GM19328 (cell line): ENCODE data around the gene SLC6A5.
"Not testable (repeated sequence)": the region's sequence is repeated elsewhere in the genome, so short reads cannot be mapped to it uniquely, and the experiment has no call there.

Experiments used
- ATAC-seq: cut with Tn5 transposase; IDR thresholded peaks from one replicate; pipeline ENCODE4 v1.9.1; 2021; ENCODE audit warnings: mild to moderate bottlenecking, moderate library complexity; ENCODE audit not compliant: unreplicated experiment

The SLC6A5 gene

DNA sequence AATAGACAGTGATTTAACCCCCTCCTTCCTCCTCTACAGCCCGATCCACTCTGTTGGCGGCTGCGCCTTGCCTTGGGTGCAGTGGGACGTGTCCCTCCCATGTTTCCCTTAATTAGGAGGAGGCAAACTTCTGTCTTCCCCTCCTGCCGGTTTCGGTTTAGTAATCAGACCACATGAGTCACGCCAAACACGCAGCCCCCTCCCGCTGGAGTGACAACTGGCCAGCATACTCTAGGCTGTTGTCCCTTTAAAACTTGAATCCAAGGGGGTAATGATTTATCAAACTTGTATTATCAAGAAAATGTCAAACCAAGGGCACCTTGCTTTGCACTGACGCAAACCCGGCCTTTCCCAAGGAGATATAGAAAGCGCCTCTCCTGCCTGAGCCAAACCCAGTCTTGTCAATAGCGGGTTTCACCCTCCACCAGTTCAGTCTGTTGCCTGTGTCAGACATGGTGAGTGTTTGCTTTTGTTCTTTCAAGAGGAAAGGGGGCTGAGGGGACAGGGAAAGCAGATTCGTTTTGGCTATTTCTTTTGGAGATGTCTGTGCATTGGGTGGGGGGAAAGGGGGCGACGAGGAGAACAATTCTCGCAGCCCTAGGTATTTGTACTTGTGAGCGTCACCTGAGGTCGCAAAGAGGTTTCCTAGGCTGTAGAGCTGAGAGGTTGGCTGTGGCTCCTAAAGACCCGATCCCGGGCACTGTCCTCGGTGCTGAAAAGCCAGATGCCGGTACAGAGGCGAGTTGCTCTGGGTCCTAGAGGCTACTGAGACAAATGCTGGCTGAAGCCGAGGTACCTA is at the start of gene SLC6A5:
Gene SLC6A5 (plus strand): TSS at position 388 of the 799 bp plus-strand sequence. CDS start 65 bp downstream, at position 453.
- ATAC-seq = no peak

DNA sequence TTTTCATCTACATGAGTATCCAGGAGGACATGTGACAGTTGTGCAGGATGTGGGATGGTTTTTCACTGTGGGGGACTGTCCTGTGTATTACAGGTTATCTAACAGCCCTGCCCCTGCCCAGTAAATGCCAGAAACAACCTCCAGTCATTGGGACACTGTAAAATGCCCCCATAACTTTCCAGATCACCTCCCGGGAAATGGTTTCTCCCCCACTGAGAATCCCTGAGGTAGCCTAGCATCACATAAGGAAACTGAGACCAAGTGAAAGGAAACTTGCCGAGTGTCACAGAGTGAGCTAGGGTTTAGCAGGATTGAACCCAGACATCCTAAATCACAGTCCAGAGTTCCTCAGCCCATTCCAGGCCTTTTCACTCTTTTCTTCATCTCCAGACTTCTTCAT is 48.3 kb upstream of the SLC6A5 start:
- no peak for ATAC-seq

DNA sequence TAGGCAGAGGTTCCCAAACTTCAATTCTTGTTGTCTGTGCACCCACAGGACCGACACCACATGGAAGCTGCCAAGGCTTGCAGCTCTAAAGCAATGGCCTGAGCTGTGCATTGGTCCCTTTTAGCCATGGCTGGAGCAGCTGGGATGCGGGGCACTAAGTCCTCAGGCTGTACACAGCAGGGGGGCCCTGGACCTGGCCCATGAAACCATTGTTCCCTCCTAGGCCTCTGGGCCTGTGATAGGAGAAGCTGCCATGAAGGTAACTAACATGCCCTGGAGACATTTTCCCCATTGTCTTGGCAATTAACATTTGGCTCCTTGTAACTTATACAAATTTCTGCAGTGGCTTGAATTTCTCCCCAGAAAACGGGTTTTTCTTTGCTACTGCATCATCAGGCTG is 43.6 kb upstream of the SLC6A5 start:
- no peak for ATAC-seq

DNA sequence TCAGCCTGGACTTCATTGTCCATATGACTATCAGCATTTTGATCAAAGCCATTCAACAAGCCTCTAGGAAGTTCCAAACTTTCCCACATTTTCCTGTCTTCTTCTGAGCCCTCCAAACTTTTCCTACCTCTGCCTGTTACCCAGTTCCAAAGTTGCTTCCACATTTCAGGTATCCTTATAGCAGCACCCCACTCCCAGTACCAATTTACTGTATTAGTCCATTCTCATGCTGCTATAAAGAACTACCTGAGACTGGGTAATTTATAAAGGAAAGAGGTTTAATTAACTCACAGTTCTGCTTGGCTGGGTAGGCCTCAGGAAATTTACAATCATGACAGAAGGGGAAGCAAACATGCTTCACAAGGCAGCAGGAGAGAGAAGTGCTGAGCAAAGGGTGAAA is 43.0 kb upstream of the SLC6A5 start:
- not testable (repeated sequence) for ATAC-seq

DNA sequence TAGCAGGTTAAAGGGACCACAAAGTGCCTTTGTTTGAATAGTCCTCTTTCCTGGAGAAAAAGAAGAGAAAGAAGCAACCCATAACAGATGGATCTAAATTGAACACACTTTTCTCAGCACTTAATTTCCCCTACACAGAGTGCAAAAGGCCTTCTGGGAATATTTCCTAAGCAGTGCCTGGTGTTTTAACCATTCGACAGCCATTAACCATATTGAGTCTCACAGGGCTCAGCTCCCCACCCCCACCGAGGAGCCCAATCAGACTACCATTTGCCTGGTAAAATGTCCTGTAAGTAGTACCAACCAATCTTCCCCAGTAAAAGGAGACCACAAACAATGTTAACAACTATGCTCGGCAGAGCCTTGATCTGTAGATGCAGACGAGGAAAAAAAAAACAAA is 40.7 kb upstream of the SLC6A5 start:
- ATAC-seq = no peak

DNA sequence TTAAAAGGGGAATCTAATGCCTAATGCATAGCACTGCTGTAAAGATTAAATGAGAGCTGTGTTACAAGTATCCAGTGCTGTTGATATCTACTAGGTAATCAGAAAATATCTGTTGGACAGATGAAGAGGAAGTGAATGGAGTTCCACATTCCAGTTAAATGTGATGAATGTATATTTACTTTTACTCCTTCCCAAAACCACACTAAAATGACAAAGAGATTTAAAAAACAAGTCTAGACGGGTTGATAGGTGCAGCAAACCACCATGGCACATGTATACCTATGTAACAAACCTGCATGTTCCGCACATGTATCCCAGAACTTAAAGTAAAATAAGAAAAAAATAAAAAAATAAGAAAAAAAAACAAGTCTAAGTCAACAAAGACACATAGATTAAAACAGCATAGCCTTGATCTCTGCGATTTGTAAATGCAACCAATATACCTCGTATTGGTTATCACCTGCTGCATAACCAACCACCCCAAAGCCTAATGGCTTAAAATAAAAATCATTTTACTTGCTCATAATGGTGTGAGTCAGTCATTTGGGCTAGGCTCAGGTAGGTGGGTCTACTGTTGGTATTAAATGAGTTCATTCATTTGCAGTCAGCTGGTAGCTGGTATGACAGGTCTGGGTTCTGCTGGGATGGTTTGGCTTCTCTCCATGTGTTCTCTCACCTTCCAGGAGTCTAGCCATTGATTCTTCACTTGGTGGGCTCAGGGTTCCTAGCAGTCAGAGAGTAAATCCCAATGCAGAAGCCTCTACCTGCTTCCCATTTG is 39.7 kb upstream of the SLC6A5 start:
- ATAC-seq = no peak

DNA sequence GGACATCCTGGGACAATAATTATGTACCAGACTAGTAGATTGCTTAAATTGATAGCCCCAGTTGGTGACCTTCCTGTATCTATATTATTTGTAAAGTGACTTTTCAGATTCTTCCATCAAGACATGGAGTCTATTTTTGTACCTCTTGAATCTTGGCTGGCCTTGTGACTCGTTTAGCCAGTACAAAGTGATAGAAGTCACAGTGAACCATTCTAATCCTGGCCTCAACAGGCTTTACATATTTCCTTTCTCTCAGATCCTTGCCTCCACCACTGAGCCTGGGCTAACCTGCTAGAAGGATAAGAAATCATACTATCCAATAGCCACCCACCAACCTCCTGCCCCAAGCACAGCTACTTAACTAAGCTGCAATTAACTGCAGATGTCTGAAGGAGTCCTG is 37.5 kb upstream of the SLC6A5 start:
- no peak for ATAC-seq

DNA sequence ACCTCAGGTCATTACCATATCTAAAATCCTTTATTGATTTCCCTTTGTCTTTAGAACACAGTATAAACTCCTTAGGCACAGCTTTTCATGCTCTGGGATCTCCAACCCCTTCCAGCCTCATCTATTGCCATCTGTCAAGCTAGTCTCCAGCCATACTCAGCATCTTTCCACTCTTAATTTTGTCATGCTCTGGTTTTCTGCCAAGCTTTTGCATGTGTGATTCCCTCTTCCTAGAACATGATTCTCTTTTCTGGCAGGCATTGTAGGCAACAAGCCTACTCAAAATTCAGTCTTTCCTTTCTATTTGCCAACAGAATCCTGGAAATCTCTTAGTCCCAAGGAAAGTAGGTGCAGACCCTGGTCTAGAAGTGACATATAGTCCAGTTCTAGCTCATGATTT is 35.5 kb upstream of the SLC6A5 start:
- ATAC-seq = no peak

DNA sequence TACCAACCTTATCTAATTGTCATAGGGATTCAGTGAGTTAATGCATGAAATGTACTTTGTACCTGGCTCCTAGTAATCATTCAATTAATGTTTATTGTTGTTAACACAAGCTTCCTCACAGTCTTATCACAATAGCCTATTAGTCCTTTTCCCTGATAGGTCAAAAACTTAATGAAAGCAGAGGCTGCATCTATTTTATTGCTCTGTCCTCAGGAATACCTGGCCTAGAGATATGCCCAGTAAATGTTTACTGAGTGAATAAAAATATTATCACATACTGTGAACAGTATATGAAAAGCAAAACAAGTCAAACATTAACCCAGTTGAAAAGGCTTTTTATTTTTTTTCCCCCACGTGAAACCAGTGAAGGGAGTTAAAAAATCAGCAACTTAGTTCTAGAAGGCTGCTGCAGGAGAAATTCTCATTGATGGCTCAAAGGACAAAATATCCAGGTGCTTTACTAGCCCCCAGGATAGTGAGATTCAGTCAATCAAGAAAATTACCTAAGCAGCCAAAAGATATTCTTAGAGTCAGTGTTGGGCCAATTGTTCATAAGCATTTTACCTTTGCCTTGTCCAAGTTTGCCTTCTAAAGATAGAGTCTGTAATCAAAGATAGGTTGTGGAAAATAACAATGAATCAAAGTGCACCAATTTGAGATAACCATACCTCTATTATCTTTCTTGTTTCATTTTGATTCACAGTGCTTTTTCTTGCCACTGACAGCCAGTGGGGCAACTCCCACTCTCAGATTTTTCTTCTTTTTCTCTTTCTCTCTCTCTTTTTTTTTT is 34.4 kb upstream of the SLC6A5 start:
- ATAC-seq = no peak

DNA sequence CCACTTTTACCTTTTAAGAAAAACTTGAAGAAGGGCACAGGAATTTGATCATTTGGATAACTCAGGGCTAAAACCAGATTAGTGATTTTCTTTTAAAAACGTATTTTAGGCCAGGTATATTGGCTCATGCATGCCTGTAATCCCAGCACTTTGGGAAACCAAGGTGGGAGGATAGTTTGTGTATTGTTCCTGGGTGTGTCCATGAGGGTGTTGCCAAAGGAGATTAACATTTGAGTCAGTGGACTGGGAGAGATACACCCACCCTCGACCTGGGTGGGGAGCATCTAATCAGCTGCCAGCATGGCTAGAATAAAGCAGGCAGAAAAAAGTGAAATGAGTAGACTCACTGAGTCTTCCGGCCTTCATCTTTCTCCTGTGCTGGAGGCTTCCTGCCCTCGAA is 33.3 kb upstream of the SLC6A5 start:
- not testable (repeated sequence) for ATAC-seq

DNA sequence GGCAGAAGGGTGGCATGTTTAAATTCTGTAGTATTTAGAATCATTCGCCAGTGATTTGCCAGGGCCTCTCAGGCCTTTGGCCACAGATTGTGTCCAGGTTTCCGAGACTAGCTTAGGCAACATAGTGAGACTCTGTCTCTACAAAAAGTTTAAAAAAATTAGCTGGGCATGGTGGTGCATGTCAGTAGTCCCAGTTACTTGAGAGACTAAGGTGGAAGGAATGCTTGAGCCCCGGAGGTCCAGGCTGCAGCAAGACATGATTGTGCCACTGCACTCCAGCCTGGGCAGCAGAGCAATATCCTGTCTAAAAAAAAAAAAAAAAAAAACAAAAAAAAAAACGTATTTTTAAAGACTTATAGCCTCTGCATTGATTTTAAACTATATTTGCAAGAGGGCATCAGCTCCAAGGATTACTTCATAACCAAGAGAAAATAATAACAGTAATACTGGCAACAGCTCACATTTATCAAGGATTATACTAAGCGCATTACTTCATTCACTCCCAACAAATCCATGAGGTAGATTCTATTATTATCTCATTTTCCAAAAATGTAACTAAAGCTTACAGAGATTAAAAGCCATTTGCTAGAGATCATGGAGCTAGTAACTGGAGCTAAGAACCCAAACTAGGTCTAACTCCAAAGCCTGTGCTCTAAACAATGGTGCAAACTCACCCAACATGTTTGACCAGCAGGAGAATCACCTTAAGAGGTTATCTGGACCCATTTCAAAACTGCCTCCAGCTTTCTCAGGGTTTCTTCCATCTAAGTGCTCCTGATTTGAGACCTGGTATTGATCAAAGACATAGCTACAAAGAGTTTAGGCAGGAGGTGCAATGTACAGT is 32.6 kb upstream of the SLC6A5 start:
- ATAC-seq = no peak

DNA sequence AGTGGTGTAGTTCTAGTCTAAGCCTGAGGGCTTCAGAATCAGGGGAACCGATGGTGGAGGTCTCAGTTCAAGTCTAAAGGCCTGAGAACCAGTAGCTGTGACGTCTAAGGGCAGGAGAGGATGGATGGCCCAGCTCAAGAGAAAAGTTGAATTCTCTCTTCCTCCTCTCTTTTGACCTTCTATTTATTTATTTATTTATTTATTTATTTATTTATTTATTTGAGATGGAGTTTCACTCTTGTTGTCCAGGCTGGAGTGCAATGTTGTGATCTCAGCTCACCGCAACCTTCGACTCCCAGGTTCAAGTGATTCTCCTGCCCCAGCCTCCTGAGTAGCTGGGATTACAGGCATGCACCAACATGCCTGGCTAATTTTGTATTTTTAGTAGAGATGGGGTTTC is 19.7 kb upstream of the SLC6A5 start:
- ATAC-seq = not testable (repeated sequence)

DNA sequence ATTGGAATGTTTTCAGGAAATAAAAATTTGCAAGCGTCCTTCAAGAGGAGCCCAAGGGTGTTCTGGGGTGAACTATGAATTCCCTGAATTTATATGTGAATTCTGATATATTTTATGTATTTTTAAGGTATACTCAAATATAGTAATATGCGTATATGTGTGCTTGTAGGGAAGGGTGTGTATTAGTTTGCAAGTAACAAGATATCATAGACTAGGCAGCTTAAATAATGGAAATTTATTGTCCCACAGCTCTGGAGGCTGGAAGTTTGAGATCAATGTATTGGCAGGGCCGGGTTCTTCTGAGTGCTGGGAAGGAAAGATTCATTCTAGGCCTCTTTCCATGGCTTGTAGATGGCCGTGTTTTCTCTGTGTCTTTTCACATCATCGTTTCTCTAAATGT is 16.2 kb upstream of the SLC6A5 start:
- ATAC-seq = no peak

DNA sequence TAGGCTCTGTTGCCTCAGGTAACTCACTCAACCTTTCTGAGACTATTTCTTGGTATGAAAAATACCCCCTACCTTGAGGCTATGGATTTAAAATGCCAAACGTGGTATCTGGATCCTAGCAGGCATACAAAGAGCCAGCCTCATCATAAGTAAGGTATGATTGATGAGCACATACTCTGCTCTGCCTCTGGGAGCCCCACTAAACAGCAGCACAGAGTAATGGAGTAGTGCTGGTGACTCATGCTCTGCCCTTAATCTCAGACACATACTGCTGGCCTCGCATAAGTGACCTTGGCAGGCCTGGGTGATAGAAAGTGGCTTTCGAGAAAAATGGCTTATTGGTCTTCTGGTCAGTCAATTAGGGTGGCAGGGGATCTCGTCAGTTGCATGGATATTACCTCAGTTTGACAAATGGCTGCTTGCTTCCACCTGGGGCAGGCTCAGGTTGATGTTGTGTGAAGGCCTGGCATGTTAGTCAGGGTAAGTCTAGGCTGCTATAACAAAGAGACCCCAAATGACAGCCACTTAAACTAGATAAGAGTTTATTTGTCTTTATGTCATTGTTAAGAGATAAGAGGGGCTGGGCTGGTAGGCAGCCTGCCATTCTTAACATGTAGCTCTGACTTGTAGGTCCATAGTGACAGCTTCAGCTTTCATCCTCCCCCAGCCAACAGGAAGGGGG is 15.2 kb upstream of the SLC6A5 start:
- ATAC-seq = no peak

DNA sequence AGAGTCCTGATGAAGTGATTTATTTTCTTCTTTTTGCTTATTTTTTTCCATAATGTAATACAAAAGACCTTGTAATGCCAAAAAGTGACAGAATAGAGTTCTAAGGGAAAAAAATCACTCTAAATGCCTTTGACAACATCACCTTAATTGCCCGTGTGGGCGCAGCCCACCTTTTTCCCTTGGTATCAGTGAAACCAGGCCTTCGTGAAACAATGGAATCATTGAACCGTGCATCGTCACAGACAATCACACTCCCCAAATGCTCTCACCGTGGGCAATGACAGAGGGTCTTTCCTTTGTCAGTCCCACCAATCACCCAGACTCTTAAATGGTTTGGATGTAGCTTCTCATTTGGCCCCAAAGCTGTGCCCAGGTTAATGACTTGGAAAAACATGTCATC is 9.6 kb upstream of the SLC6A5 start:
- ATAC-seq = no peak

DNA sequence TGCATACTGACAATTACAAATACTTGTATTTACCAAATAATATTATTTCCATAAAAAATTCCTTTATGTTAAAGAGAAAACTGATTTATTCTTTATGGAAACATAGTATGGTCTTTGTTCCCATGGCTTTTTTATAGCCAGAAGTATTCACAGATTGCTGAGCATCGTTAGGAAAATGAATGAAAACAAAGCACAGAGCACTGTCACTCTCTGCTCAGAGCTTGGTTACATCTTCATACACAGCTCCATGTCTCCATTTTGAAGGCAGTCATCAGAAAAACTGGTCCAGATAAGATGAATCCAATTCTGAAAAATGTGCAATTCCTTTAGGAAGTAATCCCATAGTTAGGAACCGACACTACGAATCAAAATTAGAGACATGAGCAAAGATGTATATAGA is 9.0 kb upstream of the SLC6A5 start:
- no peak for ATAC-seq

DNA sequence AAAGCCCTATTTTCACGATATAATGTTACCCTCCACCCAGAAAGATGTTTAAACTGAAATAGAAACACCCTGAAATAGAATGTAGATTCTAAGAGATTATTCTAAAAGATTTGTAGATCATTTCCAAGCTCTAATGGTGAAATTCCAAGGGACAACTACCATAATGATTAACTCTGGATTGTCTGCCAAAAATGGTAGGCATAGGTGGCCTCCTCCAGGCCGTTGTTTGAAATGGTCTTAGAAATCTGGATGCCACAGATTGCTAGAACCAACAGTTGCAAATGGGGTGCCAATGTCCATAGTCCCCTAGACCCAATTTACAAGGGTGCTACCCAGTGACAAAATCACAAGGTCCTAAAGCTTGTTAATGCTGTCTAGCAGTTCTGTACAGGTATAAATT is 6.7 kb upstream of the SLC6A5 start:
- ATAC-seq = no peak

DNA sequence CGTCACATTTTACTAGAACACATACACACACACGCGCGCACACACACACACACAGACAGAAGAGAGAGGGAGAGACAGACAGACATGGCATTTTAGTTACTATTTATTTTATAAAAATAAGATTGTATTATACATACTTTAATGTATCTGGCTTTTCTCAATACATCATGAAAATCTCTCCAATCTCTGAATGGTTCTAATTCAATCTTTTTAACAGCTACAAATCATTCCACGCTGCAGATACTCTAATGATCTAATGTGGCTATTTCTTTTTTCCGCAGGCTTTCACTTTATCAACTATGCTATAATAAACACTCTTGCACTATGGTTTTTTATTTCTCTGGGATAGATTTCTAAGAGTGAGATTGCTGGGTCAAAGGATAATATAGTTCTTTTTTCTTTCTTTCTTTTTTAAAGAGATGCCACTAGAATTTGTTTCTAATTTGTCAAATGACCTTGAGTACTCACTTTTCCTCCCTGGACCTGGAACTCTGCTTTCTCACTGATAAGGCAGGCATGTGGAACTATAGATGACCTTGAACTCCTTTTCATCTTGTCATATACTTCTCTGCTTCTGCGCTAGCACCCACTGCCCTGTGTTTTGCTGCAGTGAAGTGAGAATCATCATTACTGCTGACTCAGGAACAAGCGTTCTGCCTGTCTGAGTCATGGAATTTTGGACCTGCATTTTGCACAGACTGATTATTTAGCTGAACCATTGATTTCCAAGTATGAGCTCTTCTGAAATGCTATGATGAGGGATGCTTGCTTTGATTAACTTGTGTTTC is 4.9 kb upstream of the SLC6A5 start:
- no peak for ATAC-seq

DNA sequence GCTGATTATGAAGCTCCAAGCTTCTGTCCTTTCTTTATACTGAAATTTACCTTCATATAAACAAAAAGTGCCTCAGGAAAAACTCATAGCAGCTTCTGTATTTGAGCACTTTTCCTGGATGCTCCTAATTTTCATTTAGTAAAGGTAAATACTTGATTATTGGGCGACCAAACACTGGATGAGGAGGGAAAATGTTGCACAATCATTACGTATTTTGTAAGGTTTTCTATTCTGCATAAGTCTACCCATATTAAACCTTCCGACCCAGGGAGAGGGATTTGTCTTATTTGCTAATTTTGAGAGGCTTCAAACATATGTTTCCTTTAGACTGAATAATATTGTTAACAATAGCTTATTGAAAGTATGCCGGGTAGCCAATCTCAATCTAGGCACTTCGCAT is 4.3 kb upstream of the SLC6A5 start:
- ATAC-seq = no peak
